ENCODE measurements around the gene CST2.
"Not testable (repeated sequence)": the region's sequence is repeated elsewhere in the genome, so short reads cannot be mapped to it uniquely, and the experiment has no call there.

CST2 gene

GRCh38 chr20:23826541-23827021 lies at the start of gene CST2:
CST2 (minus strand) TSS chr20:23826729; CDS start chr20:23826660, 69 bp downstream.
- DNase-seq: no peak

GRCh38 chr20:23875606-23876237 lies 49.2 kb upstream of the CST2 start:
- no peak for DNase-seq

GRCh38 chr20:23874747-23875146 lies 48.2 kb upstream of the CST2 start:
- DNase-seq: no peak

- no peak for DNase-seq
Observed at GRCh38 chr20:23873370-23874015, 47.0 kb upstream of the CST2 start.

- no peak for DNase-seq
Observed at GRCh38 chr20:23872065-23872464, 45.5 kb upstream of the CST2 start.

- no peak for DNase-seq
Observed at GRCh38 chr20:23870461-23870860, 43.9 kb upstream of the CST2 start.

GRCh38 chr20:23869520-23869919 lies 43.0 kb upstream of the CST2 start:
- DNase-seq: no peak

GRCh38 chr20:23868321-23868720 lies 41.8 kb upstream of the CST2 start:
- no peak for DNase-seq

GRCh38 chr20:23867152-23867776 lies 40.7 kb upstream of the CST2 start:
- DNase-seq: no peak

GRCh38 chr20:23860771-23861170 lies 34.2 kb upstream of the CST2 start:
- not testable (repeated sequence) for DNase-seq

- DNase-seq: no peak
Observed at GRCh38 chr20:23857962-23858595, 31.6 kb upstream of the CST2 start.

- DNase-seq: no peak
Observed at GRCh38 chr20:23856736-23857135, 30.2 kb upstream of the CST2 start.

- no peak for DNase-seq
Observed at GRCh38 chr20:23856226-23856625, 29.7 kb upstream of the CST2 start.

- DNase-seq: no peak
Observed at GRCh38 chr20:23841693-23842092, 15.2 kb upstream of the CST2 start.

- DNase-seq: no peak
Observed at GRCh38 chr20:23835716-23836115, 9.2 kb upstream of the CST2 start.

- no peak for DNase-seq
Observed at GRCh38 chr20:23832775-23833513, 6.4 kb upstream of the CST2 start.

- not testable (repeated sequence) for DNase-seq
Observed at GRCh38 chr20:23831961-23832360, 5.4 kb upstream of the CST2 start.

GRCh38 chr20:23823621-23824324 lies 2.8 kb downstream of the CST2 start:
- DNase-seq: no peak

GRCh38 chr20:23823111-23823510 lies 3.4 kb downstream of the CST2 start:
- DNase-seq: no peak

- DNase-seq: no peak
Observed at GRCh38 chr20:23820493-23820892, 6.0 kb downstream of the CST2 start.

GRCh38 chr20:23811559-23811958 lies 15.0 kb downstream of the CST2 start:
- not testable (repeated sequence) for DNase-seq

GRCh38 chr20:23810349-23810748 lies 16.2 kb downstream of the CST2 start:
- DNase-seq: not testable (repeated sequence)

All from activated CD4-positive, alpha-beta T cell treated with anti-CD3 and anti-CD28 coated beads, Interleukin-2, amount 50 U/mL, for 48 hours (primary cell).